Transverse colon (tissue), 4 donors: ENCODE data around the gene RBM47.

ENCODE experiments used
- CTCF ChIP-seq, 5 experiments: fragments of 200-600 bp in 3 of 5; fragments of 450-650 bp in 2 of 5; sonication (generic) in 3 of 5; IDR thresholded peaks; 1 replicate in 2 of 5; 2 replicates in 3 of 5; pipeline ENCODE4 v1.5.1; 2016 to 2017; ENCODE audit warnings: antibody characterized with exemption in 5 of 5, inconsistent platforms in 3 of 5, mild to moderate bottlenecking in 2 of 5, moderate library complexity in 1 of 5
- POLR2A ChIP-seq: fragments of 450-650 bp; IDR thresholded peaks from one replicate; pipeline ENCODE4 v1.6.1; 2016; ENCODE audit warnings: antibody characterized with exemption, mild to moderate bottlenecking, moderate library complexity
- POLR2AphosphoS5 ChIP-seq, 3 donors: sonication (generic); formaldehyde crosslinking; IDR thresholded peaks; one replicate each; pipeline ENCODE4 v1.6.1; 2016; ENCODE audit warnings: antibody characterized with exemption in 3 of 3

- TF ChIP-seq CTCF (IDR thresholded peaks at IDR 0.05) (no peak), POLR2A (no peak), POLR2AphosphoS5 (IDR thresholded peaks at IDR 0.05) (no peak)
Measured at GRCh38 chr4:40579983-40580382, 49.7 kb downstream of the RBM47 start.
